Neural cell (in vitro differentiated cells): ENCODE results near the gene FAM229A. TPM values are rescaled to one million over a fixed set of nuclear protein-coding genes. Genes with fewer than 3 reads are reported as not detected.

ENCODE experiments used
- H2AFZ ChIP-seq: fragments of 200-600, 300-800 bp; sonication (generic), shearing (Covaris generic); 2 replicates; pipeline ENCODE4 v1.6.0; 2014; ENCODE audit warnings: low read depth, mild to moderate bottlenecking, antibody characterized with exemption, low read length, moderate library complexity
- H3F3A ChIP-seq: fragments of 200-600 bp; shearing (Covaris generic); 2 replicates; pipeline ENCODE4 v1.6.1; 2016; ENCODE audit warnings: mild to moderate bottlenecking, moderate library complexity, mixed read lengths, antibody characterized with exemption, low read length; ENCODE audit not compliant: insufficient read depth, poor library complexity, severe bottlenecking
- H3K27ac ChIP-seq: fragments of 200-600, 300-800 bp; sonication (generic), shearing (Covaris generic); 2 replicates; pipeline ENCODE4 v1.5.1; 2014; ENCODE audit warnings: mild to moderate bottlenecking, low read length, moderate library complexity
- H3K27me3 ChIP-seq: fragments of 300-800, 200-600 bp; sonication (generic), shearing (Covaris generic); 2 replicates; pipeline ENCODE4 v1.6.0; 2014; ENCODE audit warnings: mild to moderate bottlenecking, low read depth, low read length, moderate library complexity; ENCODE audit not compliant: insufficient read depth
- H3K36me3 ChIP-seq: fragments of 300-800, 200-600 bp; sonication (generic), shearing (Covaris generic); 2 replicates; pipeline ENCODE4 v1.5.1; 2014; ENCODE audit warnings: mild to moderate bottlenecking, antibody characterized with exemption, low read length, moderate library complexity; ENCODE audit not compliant: insufficient read depth
- H3K4me2 ChIP-seq: fragments of 300-800, 200-600 bp; sonication (generic), shearing (Covaris generic); 2 replicates; pipeline ENCODE4 v1.6.0; 2014; ENCODE audit warnings: mild to moderate bottlenecking, low read length
- H3K4me3 ChIP-seq: fragments of 300-800, 200-600 bp; sonication (generic), shearing (Covaris generic); 2 replicates; pipeline ENCODE4 v1.5.1; 2014; ENCODE audit warnings: mild to moderate bottlenecking, low read length, moderate library complexity
- H3K79me2 ChIP-seq: fragments of 200-600 bp; shearing (Covaris generic); replicated peaks from 2 replicates; pipeline ENCODE4 v1.6.0; 2014; ENCODE audit warnings: mild to moderate bottlenecking, low read length, moderate library complexity; ENCODE audit not compliant: insufficient read depth
- H3K9ac ChIP-seq: fragments of 300-800, 200-600 bp; sonication (generic), shearing (Covaris generic); 2 replicates; pipeline ENCODE4 v1.6.1; 2016; ENCODE audit warnings: mild to moderate bottlenecking, low read length, mixed read lengths
- H3K9me2 ChIP-seq: fragments of 200-600 bp; shearing (Covaris generic); 2 replicates; pipeline ENCODE4 v1.6.1; 2016; ENCODE audit warnings: mild to moderate bottlenecking, low read length, mixed read lengths; ENCODE audit not compliant: insufficient read depth
- H3K9me3 ChIP-seq: fragments of 200-600, 300-800 bp; sonication (generic), shearing (Covaris generic); 2 replicates; pipeline ENCODE4 v1.6.1; 2016; ENCODE audit warnings: mild to moderate bottlenecking, mixed run types, low read length, moderate library complexity, mixed read lengths
- H4K20me1 ChIP-seq: fragments of 200-600 bp; shearing (Covaris generic); 2 replicates; pipeline ENCODE4 v1.6.1; 2016; ENCODE audit warnings: mild to moderate bottlenecking, mixed run types; ENCODE audit not compliant: insufficient read depth
- EP300 ChIP-seq: fragments of 450-650 bp; conservative IDR thresholded peaks from 2 replicates; pipeline ENCODE4 v1.6.1; 2014; ENCODE audit warnings: antibody characterized with exemption, mild to moderate bottlenecking, moderate library complexity; ENCODE audit not compliant: poor library complexity, severe bottlenecking
- EZH2 ChIP-seq: fragments of 200-600, 300-800 bp; shearing (Covaris generic), sonication (generic); IDR thresholded peaks from 2 replicates; pipeline ENCODE4 v1.6.1; 2014; ENCODE audit warnings: antibody characterized with exemption, low read length, borderline replicate concordance, mild to moderate bottlenecking; ENCODE audit not compliant: insufficient read depth, poor library complexity, severe bottlenecking
- MXI1 ChIP-seq: fragments of 450-650 bp; conservative IDR thresholded peaks from 2 replicates; pipeline ENCODE4 v1.6.1; 2014; ENCODE audit warnings: antibody characterized with exemption, mild to moderate bottlenecking; ENCODE audit not compliant: poor library complexity, severe bottlenecking
- POLR2AphosphoS5 ChIP-seq: IDR thresholded peaks from 2 replicates; pipeline ENCODE4 v1.6.1; 2012
- RAD21 ChIP-seq: fragments of 450-650 bp; conservative IDR thresholded peaks from 2 replicates; pipeline ENCODE4 v1.6.1; 2014; ENCODE audit warnings: antibody characterized with exemption, mild to moderate bottlenecking, moderate library complexity
- REST ChIP-seq: IDR thresholded peaks from 2 replicates; pipeline ENCODE4 v1.6.1; 2012; ENCODE audit warnings: borderline replicate concordance
- SMC3 ChIP-seq: fragments of 450-650 bp; conservative IDR thresholded peaks from 2 replicates; pipeline ENCODE4 v1.6.1; 2014; ENCODE audit warnings: antibody characterized with exemption, mild to moderate bottlenecking, moderate library complexity; ENCODE audit not compliant: poor library complexity
- TAF1 ChIP-seq: IDR thresholded peaks from 2 replicates; pipeline ENCODE4 v1.6.1; 2012; ENCODE audit warnings: low read depth
- polyA plus RNA-seq: library from polyadenylated mRNA; depleted of rRNA; stranded (reverse); fragments of >200 nt; gene quantifications from 2 replicates; pipeline ENCODE4 v1.2.3, GENCODE V29; 2014
- TF ChIP-seq, protein P1 (sequence below): fragments of 450-650 bp; IDR thresholded peaks from 2 replicates; pipeline ENCODE4 v1.5.1; 2014; ENCODE audit warnings: antibody characterized with exemption, mild to moderate bottlenecking, moderate library complexity; ENCODE audit not compliant: poor library complexity, severe bottlenecking

The FAM229A gene
- polyA plus RNA-seq, 1 donor from 2014 or later = 6.1 TPM

DNA sequence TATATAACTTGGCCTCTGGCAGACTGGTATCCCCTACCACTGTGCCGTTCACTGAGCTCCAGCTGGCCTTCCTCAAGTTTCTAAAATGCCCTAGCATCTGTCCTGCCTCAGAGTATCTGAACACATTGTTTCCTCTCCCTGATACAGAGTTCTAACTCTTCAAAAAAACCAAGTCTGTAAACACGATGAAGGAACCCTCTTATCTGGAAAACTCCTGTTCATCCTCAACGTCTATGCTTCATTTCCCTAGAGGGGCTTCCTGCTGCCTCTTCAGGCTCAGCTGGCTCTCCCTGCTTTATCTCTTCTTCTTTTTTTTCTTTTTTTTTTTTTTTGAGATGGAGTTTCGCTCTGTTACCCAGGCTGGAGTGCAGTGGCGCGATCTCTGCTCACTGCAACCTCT, 26.4 kb upstream of the FAM229A start:
- H2AFZ ChIP-seq = no peak overlapping the region
- H3K27me3 ChIP-seq = no peaks in the 10 kb centered on the region
- H4K20me1 ChIP-seq = no peaks in the 10 kb centered on the region
- no peak overlapping the region for H3K4me3 ChIP-seq
- no peaks in the 10 kb centered on the region for H3K9me2 ChIP-seq
- H3K79me2 ChIP-seq = peaks cover 35% of the 10 kb centered on the region
- no peak overlapping the region for H3K4me2 ChIP-seq
- H3K9me3 ChIP-seq = no peaks in the 10 kb centered on the region
- H3F3A ChIP-seq = no peaks in the 10 kb centered on the region
- peaks cover 15% of the 10 kb centered on the region for H3K36me3 ChIP-seq
- H3K9ac ChIP-seq = no peak overlapping the region
- H3K27ac ChIP-seq = no peak overlapping the region
- no peak for TF ChIP-seq EP300
- no peak for TF ChIP-seq EZH2
- TF ChIP-seq SMC3 = no peak
- no peak for TF ChIP-seq REST
- TF ChIP-seq RAD21 = no peak
- no peak for TF ChIP-seq TAF1
- TF ChIP-seq POLR2AphosphoS5 = no peak
- TF ChIP-seq MXI1 = no peak
- TF ChIP-seq, protein P1, sequence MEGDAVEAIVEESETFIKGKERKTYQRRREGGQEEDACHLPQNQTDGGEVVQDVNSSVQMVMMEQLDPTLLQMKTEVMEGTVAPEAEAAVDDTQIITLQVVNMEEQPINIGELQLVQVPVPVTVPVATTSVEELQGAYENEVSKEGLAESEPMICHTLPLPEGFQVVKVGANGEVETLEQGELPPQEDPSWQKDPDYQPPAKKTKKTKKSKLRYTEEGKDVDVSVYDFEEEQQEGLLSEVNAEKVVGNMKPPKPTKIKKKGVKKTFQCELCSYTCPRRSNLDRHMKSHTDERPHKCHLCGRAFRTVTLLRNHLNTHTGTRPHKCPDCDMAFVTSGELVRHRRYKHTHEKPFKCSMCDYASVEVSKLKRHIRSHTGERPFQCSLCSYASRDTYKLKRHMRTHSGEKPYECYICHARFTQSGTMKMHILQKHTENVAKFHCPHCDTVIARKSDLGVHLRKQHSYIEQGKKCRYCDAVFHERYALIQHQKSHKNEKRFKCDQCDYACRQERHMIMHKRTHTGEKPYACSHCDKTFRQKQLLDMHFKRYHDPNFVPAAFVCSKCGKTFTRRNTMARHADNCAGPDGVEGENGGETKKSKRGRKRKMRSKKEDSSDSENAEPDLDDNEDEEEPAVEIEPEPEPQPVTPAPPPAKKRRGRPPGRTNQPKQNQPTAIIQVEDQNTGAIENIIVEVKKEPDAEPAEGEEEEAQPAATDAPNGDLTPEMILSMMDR = no peak

GRCh38 chr1:32386676-32387392, 24.5 kb upstream of the FAM229A start:
- H4K20me1 ChIP-seq = no peaks in the 10 kb centered on the region
- H3K9me2 ChIP-seq = no peaks in the 10 kb centered on the region
- H3K9me3 ChIP-seq = no peaks in the 10 kb centered on the region
- no peak overlapping the region for H3K4me2 ChIP-seq
- no peak overlapping the region for H3K4me3 ChIP-seq
- H3K9ac ChIP-seq = no peak overlapping the region
- H2AFZ ChIP-seq = no peak overlapping the region
- H3K27me3 ChIP-seq = no peaks in the 10 kb centered on the region
- no peaks in the 10 kb centered on the region for H3F3A ChIP-seq
- H3K27ac ChIP-seq = no peak overlapping the region
- TF ChIP-seq SMC3 (no peak), REST (no peak), EZH2 (no peak), TAF1 (no peak), MXI1 (no peak)
- TF ChIP-seq, protein P1 = no peak
- H3K79me2 ChIP-seq = peaks cover 19% of the 10 kb centered on the region
- peaks cover 15% of the 10 kb centered on the region for H3K36me3 ChIP-seq
